HL-60/S4 treated with retinoic acid at 250 ng/mL for 4 days and 3 days (cell line): ENCODE measurements around the gene TMEM30A.

Experiments used
- in situ Hi-C: fragments of 300-500 bp; cut with MboI; formaldehyde crosslinking; loops from 2 replicates; pipeline ENCODE4 v1.7.0; 2022; ENCODE audit warnings: low sequenced_read_pairs

Gene TMEM30A

DNA sequence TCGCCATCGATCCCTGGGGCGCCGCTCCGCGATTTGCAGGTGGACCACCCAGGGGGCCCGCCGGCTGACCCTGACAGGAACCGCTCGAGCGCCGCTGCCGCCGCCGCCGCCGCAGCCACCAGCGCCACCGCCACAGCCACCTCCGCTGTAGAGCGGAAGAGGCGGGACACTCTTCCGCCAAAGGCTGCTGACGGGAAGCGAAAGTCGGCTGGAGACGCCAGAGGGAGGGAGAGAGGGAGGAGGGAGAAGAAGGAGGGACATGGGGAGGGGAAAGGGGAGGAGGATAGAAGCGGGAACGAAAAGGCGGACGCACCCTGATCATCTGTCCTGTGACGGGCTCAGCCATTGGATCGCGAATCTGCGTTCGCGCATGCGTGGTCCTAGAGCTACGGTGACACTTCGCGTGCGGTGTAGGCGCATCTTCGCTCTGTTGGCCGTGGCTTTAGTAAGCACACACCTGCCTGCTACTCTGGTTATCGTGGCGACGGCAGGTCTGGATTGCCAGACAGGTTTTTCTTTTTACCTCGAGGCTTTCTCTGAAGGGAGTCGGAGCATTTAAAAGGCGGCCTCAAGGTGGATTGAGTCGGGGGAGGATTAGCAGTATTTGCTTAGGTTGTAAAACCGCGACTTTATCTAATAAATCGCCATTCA lies at the start of gene TMEM30A:
TMEM30A (minus strand) TSS at position 161 of the 651 bp plus-strand sequence; CDS start at position 7, 154 bp downstream.
- in situ Hi-C loops = no loop called here

DNA sequence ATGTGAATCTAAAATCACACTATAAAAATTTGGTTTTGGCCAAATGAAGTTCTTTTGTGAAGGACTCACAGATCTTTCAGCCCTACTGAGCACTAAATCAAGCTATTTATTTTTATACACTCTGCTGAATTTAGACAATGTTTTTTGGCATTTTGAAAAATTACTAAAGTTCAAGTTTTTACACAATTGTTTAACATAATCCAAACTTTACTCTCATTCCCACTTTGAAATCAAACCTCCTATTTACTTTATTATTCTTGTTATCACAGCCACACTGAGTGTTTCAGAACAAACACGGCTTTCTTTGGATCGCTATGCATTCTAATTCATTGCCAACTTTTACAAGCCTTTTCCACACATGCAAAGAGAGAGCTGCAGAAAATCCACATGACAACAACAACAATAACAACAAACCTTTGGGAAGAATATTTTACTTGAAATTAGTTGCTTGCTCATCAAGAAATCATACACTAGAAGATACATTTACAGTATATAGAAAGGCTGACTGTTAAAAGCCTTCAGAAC lies 49.1 kb upstream of the TMEM30A start:
- in situ Hi-C loops = no loop called here

DNA sequence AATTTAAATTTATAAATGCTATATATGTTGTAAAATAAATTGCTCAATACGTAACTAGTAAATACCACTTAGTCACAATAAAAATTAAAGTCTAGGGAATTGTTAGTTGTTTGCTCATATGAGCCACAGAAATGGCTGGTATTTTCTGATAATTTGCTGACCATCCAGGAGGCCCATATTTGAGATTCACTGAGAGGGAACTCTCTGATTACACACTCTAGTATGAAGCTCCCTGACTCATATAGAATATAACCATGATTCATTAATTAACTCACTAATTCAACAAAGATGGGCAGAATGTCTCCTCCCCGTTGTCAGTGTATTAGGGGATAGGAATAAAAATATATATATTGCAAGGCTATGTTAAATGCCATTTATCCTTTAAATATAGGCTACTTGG lies 46.6 kb upstream of the TMEM30A start:
- in situ Hi-C loops = no loop called here

DNA sequence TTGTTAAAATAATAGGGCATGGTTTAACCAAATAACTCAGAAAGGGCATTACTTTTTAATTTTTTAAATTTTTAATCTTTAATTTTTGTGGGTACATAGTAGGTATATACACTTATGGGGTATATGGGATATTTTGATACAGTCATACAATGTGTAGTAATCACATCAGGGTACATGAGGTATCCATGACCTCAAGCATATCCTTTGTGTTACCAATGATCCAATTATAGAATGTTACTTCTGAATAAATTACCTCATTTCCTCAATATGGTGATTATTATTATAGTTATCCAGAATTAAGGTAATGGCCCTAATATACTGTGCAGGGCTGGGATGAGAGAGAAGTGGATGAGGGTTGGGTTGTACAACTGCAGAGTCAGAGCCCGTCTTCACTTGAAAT lies 45.1 kb upstream of the TMEM30A start:
- in situ Hi-C loops = no loop called here

DNA sequence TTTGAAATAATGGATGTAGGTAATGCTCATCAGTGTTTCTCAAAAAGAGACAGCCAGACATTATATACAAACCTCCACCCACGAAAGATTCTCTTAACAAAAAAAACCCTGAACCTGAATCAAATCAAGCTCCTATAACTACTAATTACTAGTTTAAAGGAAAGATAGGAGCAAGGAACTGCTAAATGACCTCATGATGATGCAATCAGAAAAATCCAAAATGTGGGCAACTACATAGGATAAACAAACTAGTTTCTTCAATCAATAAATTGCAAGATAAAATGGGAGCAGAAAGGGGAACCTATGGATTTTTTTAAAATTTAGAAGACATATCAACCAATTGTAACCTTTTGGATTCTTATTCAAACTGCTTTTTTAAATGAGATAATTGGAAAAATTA lies 43.2 kb upstream of the TMEM30A start:
- in situ Hi-C loops = no loop called here

DNA sequence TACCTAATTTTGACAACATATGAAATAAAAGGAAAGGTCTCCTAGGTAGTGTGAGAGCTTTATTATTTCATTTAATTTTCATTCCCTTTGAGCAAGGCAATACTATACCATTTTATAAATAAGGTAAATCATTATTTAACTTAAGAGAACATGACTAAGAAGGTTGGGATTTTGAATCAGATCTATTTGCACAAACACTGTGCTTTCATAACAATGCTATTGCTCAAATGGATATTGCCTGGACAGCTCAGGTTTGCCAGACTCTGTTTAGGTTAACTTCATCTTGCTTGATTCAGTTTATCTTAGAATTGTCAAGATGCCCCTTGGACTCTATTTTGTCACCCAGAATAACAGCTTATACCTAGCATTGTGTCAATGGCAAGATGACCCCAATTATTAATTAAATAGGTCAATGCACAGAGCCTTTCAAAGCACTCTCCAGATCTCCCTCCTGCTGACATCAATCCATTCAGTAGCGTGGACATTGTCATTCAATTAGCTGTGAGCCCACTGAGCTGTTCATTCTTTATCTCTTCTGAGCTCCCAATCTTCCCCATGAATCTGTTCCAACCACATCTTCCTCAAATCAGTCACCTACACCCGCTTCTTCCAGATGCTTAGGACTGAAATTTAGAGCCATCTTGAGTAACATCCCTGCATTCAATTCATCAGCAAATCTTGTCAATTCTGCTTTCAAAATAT lies 42.1 kb upstream of the TMEM30A start:
- in situ Hi-C loops = no loop called here

DNA sequence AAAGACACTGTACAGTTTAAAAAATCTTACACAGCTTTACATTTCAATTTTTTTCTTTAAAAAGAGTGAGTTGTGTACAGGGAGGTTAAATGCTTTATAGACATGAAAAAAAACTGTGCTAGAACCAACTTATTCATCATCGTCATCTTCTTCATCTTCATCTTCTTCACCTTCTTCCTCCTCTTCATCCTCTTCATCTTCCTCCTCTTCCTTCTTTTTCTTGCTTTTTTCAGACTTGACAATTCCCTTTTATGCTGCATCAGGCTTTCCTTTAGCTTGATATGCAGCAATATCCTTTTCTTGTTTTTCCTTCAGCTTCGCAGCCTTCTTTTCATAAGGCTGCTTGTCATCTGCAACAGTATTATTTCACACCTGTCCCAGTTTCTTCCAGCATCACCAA lies 34.3 kb upstream of the TMEM30A start:
- in situ Hi-C loops = no loop called here

DNA sequence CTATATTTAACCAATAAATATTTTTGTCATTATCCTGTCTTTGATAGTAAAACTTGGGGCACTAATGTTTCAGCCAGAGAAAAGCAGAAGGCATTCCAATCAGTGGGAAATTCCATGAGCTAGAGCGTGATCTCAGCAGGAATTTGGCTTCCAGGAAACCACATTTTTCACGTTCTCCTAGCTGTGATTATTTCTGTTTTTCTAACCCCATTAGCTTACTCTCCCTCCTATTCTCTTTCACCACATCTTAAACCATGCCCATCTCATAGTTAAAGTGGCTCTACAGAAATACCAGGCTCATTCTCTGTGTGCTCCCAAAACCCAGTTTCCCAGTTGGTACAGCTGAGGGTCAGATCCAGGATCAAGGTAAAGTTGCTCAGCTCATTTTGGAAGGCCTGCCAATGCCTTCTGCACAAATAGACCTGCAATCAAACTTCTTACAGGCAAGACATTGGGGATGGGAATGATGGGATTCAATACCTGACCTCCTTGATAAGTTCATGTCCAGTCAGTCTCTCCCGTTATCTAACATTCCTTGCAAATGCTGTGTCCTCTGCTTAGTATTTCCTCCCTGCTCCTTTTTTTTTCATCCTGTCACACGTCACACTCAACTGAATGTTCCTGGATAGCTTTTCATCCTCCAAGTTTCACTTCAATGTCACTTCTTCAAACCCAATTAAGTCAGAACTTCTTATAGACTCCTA lies 33.1 kb upstream of the TMEM30A start:
- in situ Hi-C loops = no loop called here

DNA sequence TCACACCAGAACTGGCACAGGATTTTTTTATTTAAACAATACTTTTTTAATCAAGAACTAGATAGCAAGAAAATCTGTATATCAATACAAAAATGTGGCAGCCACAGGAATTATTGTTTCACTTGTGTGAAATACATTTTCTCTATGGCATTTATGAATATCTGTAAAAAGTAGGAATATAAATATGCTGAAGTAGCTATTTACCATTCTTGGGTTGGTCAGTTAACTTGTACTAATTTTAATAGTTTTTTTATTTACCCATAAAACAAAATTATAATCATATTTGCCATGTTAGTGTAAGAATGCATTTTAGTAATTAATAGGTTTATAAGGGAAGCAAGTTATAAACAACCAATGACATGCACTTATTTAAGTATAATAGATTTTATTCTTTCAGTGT lies 31.4 kb upstream of the TMEM30A start:
- in situ Hi-C loops = no loop called here

DNA sequence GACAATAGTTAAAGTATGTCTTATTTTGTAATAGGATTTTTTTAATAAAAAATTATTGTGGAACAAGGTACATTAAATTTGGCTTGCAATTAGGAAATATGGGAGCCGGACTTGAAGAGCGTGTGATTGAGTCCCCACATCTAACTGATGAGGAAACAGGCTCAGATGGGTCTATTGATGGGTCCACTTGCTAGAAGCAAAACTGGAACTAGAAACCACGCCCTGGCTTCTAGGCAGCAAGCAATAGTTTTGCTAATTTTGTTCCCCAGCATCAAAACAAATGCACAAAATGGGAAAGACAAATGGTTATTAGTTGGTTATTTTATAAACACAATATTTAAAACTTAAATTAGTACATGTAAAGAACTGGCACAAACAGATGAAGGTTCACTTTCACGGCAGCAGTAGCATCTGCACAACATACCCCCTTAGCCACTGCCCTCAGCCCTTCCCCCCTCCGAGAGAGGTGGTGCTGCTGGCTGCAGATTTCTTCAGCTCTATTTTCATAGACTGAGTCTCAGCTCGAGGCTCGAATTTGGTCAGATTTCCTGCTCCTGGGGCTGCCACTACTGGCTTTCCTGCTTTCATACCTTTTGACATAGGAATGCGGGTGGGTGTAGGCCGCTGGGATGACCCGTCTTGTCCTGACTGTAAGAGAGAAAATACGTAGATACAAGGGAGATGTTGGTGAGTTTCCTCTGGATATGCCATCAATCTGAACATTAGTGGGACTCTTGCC lies 23.8 kb upstream of the TMEM30A start:
- in situ Hi-C loops = no loop called here

DNA sequence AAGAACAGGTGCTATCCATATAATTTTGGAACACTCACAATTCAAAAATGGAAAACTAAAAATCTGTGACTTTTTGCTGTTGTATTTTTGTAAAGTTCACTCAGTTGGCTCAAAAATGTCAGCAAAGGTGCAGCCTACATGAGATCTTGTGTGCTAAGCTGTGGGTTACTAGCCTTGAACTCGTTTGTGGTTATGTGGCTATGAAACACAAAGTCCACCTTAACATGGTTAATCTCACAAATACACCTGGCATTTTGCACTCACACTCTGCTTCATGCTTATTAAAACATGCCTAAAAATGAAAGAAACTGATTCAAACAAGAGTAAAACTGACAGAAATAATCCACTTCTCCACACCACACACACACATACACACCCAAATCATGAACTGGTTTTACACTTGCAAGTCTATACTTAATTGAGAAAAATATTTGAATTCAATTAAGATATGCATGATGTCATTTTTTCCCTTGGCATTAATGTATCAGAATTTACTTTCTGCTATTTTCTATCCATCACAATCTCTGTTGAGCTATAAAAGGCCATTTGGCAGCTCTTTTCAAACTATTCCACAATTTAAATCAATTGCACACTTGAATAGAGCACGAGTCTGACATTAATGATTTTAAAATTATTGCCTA lies 22.9 kb upstream of the TMEM30A start:
- in situ Hi-C loops = no loop called here

DNA sequence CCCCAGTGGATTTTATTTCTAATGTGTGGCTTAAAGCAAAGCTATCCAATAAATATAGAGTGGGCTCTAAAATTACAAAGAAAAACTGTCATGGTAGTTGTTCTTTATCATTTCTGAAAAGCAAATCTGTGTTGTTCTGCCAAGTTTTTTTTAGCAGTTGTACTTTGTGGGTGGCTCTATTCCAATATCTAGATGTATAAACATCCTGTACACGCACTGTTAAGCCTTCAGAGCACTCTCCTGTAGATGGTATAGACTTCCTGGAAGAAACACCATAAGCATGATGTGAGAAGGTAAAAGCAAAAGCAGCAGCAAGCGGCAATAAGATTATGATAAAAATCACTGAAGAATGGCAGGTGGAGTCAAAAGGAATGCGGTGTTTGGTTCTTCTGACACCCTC lies 21.5 kb upstream of the TMEM30A start:
- in situ Hi-C loops = no loop called here

DNA sequence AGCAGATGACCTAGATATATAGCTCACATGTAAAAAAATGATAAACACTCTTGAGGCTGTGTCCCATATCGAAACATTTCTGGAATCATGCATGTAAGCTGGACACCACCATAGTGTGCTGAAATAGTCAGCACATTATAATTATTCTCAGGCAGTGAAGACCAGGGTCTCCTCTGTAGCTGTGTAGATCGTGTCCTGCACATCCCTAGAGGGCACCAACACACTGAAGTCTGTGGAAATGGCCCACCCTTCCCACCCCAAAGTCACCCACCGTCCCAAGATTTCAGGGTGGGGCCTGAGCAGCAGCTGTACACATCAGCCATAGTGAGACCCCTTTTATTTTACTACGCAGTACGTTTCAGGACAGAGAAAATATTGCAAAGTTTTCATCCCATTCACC lies 21.0 kb upstream of the TMEM30A start:
- in situ Hi-C loops = no loop called here

DNA sequence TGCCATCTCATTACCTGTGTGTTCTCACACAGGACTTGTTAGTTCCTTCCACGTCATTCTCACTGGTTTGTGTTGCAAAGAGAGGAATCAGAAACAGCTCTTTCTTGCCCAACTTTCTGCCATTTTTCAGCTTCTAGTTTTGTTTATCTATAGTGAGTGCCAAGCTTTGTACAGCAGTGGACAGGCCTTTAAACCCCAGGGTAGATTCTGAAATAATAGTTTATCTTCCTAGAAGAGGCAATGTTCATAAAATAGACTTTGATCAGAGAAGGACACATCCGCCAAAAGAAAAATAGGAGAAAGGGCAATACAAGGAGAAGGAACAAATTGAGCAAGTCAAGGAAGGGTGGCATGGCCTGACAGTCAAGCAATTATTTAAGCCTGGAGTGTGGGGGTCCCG lies 17.7 kb upstream of the TMEM30A start:
- in situ Hi-C loops = no loop called here

DNA sequence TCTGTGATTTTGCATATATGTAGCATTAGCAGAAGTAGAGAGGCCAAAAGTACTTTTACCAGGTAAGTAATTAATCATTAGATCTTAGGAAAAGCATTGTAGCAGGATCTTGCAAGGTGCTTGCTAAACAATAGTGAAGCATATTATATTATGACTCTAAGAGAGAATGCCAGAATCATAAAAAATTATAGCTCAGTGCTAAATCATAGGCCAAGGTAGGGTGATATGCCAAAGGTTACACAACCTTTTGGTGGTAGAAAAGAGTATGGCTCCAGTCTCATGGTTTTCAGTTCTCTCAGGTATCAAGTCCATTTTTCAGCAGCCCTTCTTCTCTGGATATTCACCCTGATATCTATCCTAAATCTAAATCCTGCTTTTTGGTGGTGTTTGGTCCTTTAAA lies 16.9 kb upstream of the TMEM30A start:
- in situ Hi-C loops = no loop called here

DNA sequence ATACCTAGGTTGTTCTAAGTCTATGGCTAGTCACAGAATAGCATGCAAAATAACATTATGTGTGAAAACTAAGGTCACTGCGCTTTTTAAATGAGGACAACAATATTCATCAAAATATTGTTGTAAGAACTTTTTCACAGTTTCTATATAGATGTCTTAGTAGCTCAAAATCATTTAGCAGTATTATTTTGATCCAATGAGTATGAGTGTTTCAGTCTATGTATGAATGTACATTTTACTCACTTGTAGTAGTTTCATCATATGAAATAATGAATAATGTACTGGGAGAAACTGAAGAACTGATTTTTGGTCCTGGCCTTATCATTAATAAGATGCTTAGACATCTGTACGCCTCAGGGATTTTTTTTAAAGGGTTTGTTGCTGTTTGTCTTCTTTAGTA lies 16.5 kb upstream of the TMEM30A start:
- in situ Hi-C loops = no loop called here

DNA sequence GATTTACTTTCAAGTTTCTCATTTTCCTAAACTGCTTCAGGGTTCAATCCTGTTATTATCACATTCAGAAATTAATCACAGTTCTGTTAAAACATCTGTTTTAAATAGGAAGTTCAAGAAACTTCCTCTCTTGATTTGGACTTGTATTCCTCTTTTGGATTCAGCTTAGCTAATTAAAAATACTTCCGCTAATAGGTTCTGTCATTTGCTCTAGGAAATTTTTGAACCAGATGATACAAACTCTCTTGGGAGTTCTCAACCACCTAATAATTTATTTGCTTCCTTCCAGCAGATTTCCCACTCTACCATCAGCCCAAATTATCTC lies 15.9 kb upstream of the TMEM30A start:
- in situ Hi-C loops = no loop called here

DNA sequence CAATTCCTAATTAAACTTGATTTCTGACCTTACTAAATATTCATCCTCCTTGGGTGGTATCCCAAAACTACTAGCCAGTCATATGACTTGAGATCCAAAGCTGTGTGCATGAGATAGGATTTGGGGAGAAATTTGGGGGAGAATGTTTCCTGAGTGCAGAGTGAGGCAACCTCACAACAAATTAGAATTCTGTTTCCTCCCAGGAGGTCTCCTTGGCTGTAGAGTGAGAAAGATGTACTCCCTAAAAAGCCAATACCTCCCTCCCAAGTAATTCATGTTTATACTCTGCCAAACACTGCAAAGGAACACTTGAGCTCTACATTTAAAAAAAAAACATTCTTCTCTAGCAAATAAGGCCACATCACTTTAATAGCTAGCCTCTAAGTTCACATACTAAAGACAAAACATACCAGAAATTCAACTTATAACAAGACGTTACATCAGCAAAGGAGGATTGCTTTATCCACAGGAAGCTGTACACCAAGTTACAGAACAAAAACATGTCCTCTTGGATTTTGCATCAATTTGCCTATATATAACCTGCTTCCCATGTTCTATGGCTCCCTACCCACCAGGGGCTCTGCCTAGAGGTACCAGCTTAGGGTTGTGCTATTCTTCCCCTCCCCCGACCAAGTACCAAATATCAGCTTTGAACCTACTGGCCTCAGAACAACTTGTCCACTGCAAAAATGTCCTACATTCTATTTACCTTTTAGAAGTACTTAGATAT lies 15.4 kb upstream of the TMEM30A start:
- in situ Hi-C loops = no loop called here

DNA sequence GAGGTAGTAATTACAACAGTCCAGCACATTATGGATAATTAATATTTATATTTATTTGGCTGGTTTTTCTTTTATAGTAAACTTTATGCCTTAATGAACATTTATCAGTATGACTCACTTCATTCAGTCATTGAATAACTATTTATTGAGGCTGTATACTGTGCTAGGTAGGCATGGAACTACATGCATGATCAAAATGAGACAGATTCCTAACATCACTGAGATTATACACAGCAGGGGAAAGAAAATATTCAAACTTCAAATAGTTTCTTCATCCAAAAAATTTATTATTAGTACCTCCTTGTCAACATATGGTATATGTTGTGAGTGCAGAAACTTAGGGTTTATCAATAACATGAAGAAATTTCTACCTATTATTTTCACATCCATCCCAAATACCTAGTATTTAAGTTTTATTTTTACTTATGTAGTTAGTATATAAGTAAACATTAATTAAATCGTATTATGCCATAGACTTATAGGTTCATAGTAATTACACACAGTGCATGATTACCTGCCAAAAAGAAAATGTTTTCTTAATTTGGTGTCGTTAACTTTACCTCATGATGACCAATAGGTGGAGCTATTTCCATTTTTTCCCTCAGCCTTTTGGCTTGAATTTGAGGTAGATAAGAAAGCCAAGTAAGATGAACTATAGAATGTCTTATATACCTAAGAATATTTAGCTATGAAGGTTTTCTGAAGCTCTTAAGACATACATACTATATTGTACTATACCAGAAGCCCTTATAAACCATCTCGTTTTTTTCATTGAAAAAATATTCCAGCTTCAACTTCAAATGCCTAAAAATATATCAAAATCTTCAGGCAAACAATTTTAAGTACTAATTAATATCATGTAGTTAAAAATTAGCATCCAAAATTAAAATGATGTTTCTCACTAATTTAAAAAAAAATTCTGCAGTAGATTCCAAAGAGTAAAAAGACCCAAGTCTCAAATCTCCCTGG lies 12.5 kb upstream of the TMEM30A start:
- in situ Hi-C loops = no loop called here
